ENCODE measurements around the gene DDX51. TPM values are rescaled to one million over a fixed set of nuclear protein-coding genes. Genes with fewer than 3 reads are reported as not detected.
A peak's percentile ranks its signal among the peaks of the same experiment; 100 is the strongest.

DDX51 gene
- total and polyA plus RNA-seq, 5 donors from 2014 or later, result 4.8 to 41.2 (median 6.8) TPM

DNA sequence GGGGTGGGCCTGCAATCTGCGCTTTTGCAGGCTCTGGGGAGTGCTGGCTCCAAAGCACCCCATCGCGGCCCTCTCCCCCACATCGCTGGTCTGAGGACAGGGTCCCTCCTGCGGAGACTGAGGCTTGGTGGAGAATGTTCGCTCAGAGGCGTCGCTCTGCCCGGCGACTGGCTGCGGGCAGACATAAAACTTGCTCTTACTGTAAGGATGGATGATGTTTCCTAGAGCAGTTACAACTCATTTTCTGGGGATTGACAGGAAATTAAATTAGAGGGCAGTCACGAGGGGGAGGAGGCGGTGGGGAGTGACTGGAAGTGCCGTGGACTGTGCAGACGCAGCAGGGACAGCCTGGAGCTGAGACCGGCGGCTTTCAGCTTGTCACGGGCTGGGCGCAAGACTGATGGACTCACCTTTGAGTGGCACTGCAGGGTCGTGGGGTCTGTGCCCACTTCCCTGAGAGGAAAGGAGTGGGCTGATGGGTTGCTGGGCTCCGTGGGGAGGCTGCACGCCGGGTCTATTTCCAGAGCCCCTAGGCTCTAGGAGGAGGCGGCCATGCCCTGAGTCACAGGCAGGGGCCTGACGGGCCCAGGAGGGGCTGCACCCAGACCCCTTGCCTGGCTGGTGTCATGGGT, 32.9 kb upstream of the DDX51 start:
- Histone ChIP-seq H3K27ac (ENCODE audit: insufficient read depth, low read length, poor library complexity, severe bottlenecking) (no peak overlapping the region), H3K9me3 (ENCODE audit: control insufficient read depth in 2 of 2, low read length in 2 of 2) (no peaks in the 10 kb centered on the region), H3K27me3 (ENCODE audit: control insufficient read depth, insufficient read depth, low read length) (no peaks in the 10 kb centered on the region), H3K36me3 (ENCODE audit: control insufficient read depth, insufficient read depth, low read length) (no peaks in the 10 kb centered on the region), H3K4me1 (ENCODE audit: control insufficient read depth, insufficient read depth, low read length, poor library complexity, severe bottlenecking) (peaks cover 22% of the 10 kb centered on the region), H3K4me3 (ENCODE audit: low read depth, low read length) (no peak overlapping the region)
- Mint-ChIP-seq H3K27ac (peak overlapping the region in 2 of 3 donors; percentile 49 to 70), H3K9me3 (peaks cover 0 to 3% (median 0%) of the 10 kb centered on the region in 7 donors), H3K27me3 (no peaks in the 10 kb centered on the region), H3K36me3 (no peaks in the 10 kb centered on the region), H3K4me3 (peak overlapping the region in 1 of 4 donors; percentile 32), H3K4me1 (peaks cover 3 to 43% (median 13%) of the 10 kb centered on the region in 4 donors)
- DNase-seq (no peak), ATAC-seq (ENCODE audit: low read depth in 2 of 2) (no peak)

GRCh38 chr12:132176385-132176919, 32.3 kb upstream of the DDX51 start:
- DNase-seq, result no peak
- H3K4me3 Mint-ChIP-seq, result no peak overlapping the region

DNA sequence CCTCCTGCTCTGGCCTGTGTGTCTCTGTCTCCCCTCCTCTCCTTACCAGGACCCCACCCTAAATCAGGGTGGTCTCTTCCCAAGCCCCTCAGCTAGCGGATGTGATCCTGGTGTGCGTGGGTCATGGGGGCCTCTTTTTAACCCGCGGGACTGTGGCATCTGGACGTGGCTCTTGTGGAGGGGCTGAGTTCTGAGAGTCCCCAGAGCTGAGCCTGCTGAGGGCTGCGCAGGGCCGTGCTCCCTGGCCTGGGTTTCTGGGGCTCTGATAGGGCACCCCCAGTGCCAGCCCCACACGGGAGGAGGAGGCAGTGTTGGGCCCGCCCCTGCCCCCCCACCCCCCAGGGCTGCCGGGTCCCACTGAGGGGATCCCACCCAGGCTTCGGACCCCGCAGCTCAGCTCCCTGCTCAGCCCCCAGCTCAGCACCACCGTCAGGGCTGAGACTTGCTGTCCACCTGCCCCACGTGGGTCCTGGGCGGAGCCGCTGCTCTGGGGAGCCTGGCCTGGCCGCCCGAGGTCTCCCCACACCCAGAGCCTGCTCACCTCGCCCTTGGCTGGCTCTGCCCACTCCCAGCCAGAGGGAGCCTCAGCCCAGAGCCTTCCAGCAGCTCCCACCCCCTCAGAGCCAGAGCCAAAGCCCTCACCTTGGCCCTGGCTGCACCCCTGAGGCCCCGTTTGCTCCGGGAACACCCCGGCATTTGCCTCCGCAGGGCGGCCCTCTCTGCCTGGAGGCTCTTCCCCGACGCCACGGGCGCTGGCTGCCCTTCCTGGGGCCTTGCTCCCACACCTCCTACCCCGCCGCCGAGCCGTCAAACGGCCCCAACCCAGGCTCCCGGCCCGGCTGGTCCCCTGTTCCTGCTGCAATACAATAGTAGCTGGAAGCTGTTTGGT, 31.6 kb upstream of the DDX51 start:
- Histone ChIP-seq H3K9me3 (ENCODE audit: control insufficient read depth in 2 of 2, low read length in 2 of 2) (no peaks in the 10 kb centered on the region), H3K4me3 (ENCODE audit: low read depth, low read length) (no peak overlapping the region), H3K36me3 (ENCODE audit: control insufficient read depth, insufficient read depth, low read length) (no peaks in the 10 kb centered on the region), H3K4me1 (ENCODE audit: control insufficient read depth, insufficient read depth, low read length, poor library complexity, severe bottlenecking) (peaks cover 22% of the 10 kb centered on the region), H3K27ac (ENCODE audit: insufficient read depth, low read length, poor library complexity, severe bottlenecking) (no peak overlapping the region), H3K27me3 (ENCODE audit: control insufficient read depth, insufficient read depth, low read length) (no peaks in the 10 kb centered on the region)
- Mint-ChIP-seq H3K4me3 (no peak overlapping the region), H3K9me3 (peaks cover 0 to 2% (median 0%) of the 10 kb centered on the region in 7 donors), H3K36me3 (no peaks in the 10 kb centered on the region), H3K27me3 (no peaks in the 10 kb centered on the region), H3K27ac (no peak overlapping the region), H3K4me1 (peaks cover 3 to 35% (median 13%) of the 10 kb centered on the region in 4 donors)
- ATAC-seq (ENCODE audit: low read depth in 2 of 2) (no peak), DNase-seq (no peak)

More at GRCh38 chr12:132176385-132176919, 32.3 kb upstream of the DDX51 start:
- peaks cover 3 to 41% (median 13%) of the 10 kb centered on the region in 4 donors for H3K4me1 Mint-ChIP-seq
- Histone ChIP-seq H3K36me3 (ENCODE audit: control insufficient read depth, insufficient read depth, low read length) (no peaks in the 10 kb centered on the region), H3K4me3 (ENCODE audit: low read depth, low read length) (no peak overlapping the region), H3K4me1 (ENCODE audit: control insufficient read depth, insufficient read depth, low read length, poor library complexity, severe bottlenecking) (peaks cover 22% of the 10 kb centered on the region), H3K27me3 (ENCODE audit: control insufficient read depth, insufficient read depth, low read length) (no peaks in the 10 kb centered on the region), H3K27ac (ENCODE audit: insufficient read depth, low read length, poor library complexity, severe bottlenecking) (no peak overlapping the region), H3K9me3 (ENCODE audit: control insufficient read depth in 2 of 2, low read length in 2 of 2) (no peaks in the 10 kb centered on the region)
- H3K27ac Mint-ChIP-seq, result peak overlapping the region in 1 of 3 donors; percentile 49
- H3K36me3 Mint-ChIP-seq, result no peaks in the 10 kb centered on the region
- peaks cover 0 to 3% (median 0%) of the 10 kb centered on the region in 7 donors for H3K9me3 Mint-ChIP-seq
- no peak for ATAC-seq (ENCODE audit: low read depth in 2 of 2)
- no peaks in the 10 kb centered on the region for H3K27me3 Mint-ChIP-seq

- Mint-ChIP-seq H3K36me3 (no peaks in the 10 kb centered on the region), H3K4me3 (peak overlapping the region in 2 of 4 donors; percentile 32 to 50), H3K27ac (peak overlapping the region in 1 of 3 donors; percentile 26), H3K9me3 (peaks cover 0 to 2% (median 0%) of the 10 kb centered on the region in 7 donors), H3K4me1 (peaks cover 3 to 32% (median 13%) of the 10 kb centered on the region in 4 donors), H3K27me3 (no peaks in the 10 kb centered on the region)
- Histone ChIP-seq H3K9me3 (ENCODE audit: control insufficient read depth in 2 of 2, low read length in 2 of 2) (no peaks in the 10 kb centered on the region), H3K4me3 (ENCODE audit: low read depth, low read length) (no peak overlapping the region), H3K27me3 (ENCODE audit: control insufficient read depth, insufficient read depth, low read length) (no peaks in the 10 kb centered on the region), H3K4me1 (ENCODE audit: control insufficient read depth, insufficient read depth, low read length, poor library complexity, severe bottlenecking) (peaks cover 22% of the 10 kb centered on the region), H3K27ac (ENCODE audit: insufficient read depth, low read length, poor library complexity, severe bottlenecking) (no peak overlapping the region), H3K36me3 (ENCODE audit: control insufficient read depth, insufficient read depth, low read length) (no peaks in the 10 kb centered on the region)
- ATAC-seq (ENCODE audit: low read depth in 2 of 2) (no peak), DNase-seq (no peak)
These were observed 30.8 kb upstream of the DDX51 start for GRCh38 chr12:132174839-132175490.

- no peaks in the 10 kb centered on the region for H3K9me3 ChIP-seq (ENCODE audit: control insufficient read depth in 2 of 2, low read length in 2 of 2)
- no peak for DNase-seq
- H3K4me3 Mint-ChIP-seq, result peak overlapping the region in 2 of 4 donors; percentile 32 to 50
- H3K27ac Mint-ChIP-seq, result peak overlapping the region in 1 of 3 donors; percentile 26
- no peaks in the 10 kb centered on the region for H3K36me3 Mint-ChIP-seq
- peaks cover 22% of the 10 kb centered on the region for H3K4me1 ChIP-seq (ENCODE audit: control insufficient read depth, insufficient read depth, low read length, poor library complexity, severe bottlenecking)
- no peaks in the 10 kb centered on the region for H3K27me3 ChIP-seq (ENCODE audit: control insufficient read depth, insufficient read depth, low read length)
- H3K4me3 ChIP-seq (ENCODE audit: low read depth, low read length), result no peak overlapping the region
- H3K4me1 Mint-ChIP-seq, result peaks cover 3 to 30% (median 11%) of the 10 kb centered on the region in 4 donors
- H3K9me3 Mint-ChIP-seq, result peaks cover 0 to 2% (median 0%) of the 10 kb centered on the region in 7 donors
- no peaks in the 10 kb centered on the region for H3K36me3 ChIP-seq (ENCODE audit: control insufficient read depth, insufficient read depth, low read length)
- no peak for ATAC-seq (ENCODE audit: low read depth in 2 of 2)
- H3K27me3 Mint-ChIP-seq, result no peaks in the 10 kb centered on the region
- no peak overlapping the region for H3K27ac ChIP-seq (ENCODE audit: insufficient read depth, low read length, poor library complexity, severe bottlenecking)
These were observed 30.1 kb upstream of the DDX51 start for GRCh38 chr12:132174015-132174838.

- Histone ChIP-seq H3K27ac (ENCODE audit: insufficient read depth, low read length, poor library complexity, severe bottlenecking) (no peak overlapping the region), H3K9me3 (ENCODE audit: control insufficient read depth in 2 of 2, low read length in 2 of 2) (no peaks in the 10 kb centered on the region), H3K4me3 (ENCODE audit: low read depth, low read length) (no peak overlapping the region), H3K36me3 (ENCODE audit: control insufficient read depth, insufficient read depth, low read length) (no peaks in the 10 kb centered on the region), H3K27me3 (ENCODE audit: control insufficient read depth, insufficient read depth, low read length) (no peaks in the 10 kb centered on the region), H3K4me1 (ENCODE audit: control insufficient read depth, insufficient read depth, low read length, poor library complexity, severe bottlenecking) (peaks cover 17% of the 10 kb centered on the region)
- Mint-ChIP-seq H3K4me1 (peaks cover 0 to 21% (median 4%) of the 10 kb centered on the region in 4 donors), H3K27ac (no peak overlapping the region), H3K27me3 (no peaks in the 10 kb centered on the region), H3K9me3 (no peaks in the 10 kb centered on the region), H3K4me3 (peak overlapping the region in 1 of 4 donors; percentile 88), H3K36me3 (no peaks in the 10 kb centered on the region)
- DNase-seq, result peak in 1 of 3 donors; percentile 48
- ATAC-seq (ENCODE audit: low read depth in 2 of 2), result no peak
These were observed 29.3 kb upstream of the DDX51 start for GRCh38 chr12:132173135-132174014.
